Astrocyte of the cerebellum (primary cell): ENCODE data around the gene RBP2.

Experiments used
- DNase-seq: peaks from one replicate; pipeline ENCODE4 v3.0.0-alpha.2; 2011; ENCODE audit warnings: low read depth
- H3K4me3 ChIP-seq: 2 replicates; pipeline ENCODE4 v1.5.1; 2011; ENCODE audit warnings: mild to moderate bottlenecking, low read depth, low read length, moderate library complexity
- CTCF ChIP-seq: IDR thresholded peaks from 2 replicates; pipeline ENCODE4 v1.5.1; 2012; ENCODE audit warnings: low read length, low read depth, moderate library complexity, mild to moderate bottlenecking; ENCODE audit errors: missing control alignments
- in situ Hi-C: cut with HindIII; loops from 2 replicates; pipeline ENCODE4 v1.10.0; 2017; ENCODE audit warnings: low sequenced_read_pairs

Gene RBP2

GRCh38 chr3:139454346-139454745 is 22.0 kb downstream of the RBP2 start:
- in situ Hi-C loops = no loop called here
- TF ChIP-seq CTCF = no peak
- H3K4me3 ChIP-seq = no peak overlapping the region
- DNase-seq = no peak

DNA sequence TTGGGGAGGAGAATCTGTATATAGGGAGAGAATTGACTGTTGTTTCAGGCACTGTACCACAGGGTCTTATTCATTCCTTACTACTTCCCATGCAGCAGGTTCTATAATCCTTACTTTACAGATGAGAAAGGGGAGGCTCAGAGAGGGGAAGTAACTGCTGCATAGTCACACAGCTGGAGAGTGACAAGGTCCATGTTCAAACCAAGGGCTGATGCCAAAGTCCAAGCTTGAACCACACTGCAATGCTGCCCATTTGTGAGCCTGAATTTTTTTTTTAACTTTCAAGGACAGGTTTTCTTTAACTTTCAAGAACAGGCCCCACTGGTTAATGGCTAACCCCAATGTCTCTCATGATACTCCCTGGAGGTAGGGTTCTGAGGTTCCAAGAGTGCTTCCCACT is 26.2 kb downstream of the RBP2 start:
- H3K4me3 ChIP-seq = no peak overlapping the region
- DNase-seq = no peak
- in situ Hi-C loops = no loop called here
- TF ChIP-seq CTCF = no peak

- in situ Hi-C loops = no loop called here
- H3K4me3 ChIP-seq = no peak overlapping the region
- TF ChIP-seq CTCF = no peak
- no peak for DNase-seq
Observed at GRCh38 chr3:139449566-139449965, 26.8 kb downstream of the RBP2 start.

GRCh38 chr3:139448104-139448503 is 28.2 kb downstream of the RBP2 start:
- in situ Hi-C loops = no loop called here
- DNase-seq = no peak
- TF ChIP-seq CTCF = no peak

DNA sequence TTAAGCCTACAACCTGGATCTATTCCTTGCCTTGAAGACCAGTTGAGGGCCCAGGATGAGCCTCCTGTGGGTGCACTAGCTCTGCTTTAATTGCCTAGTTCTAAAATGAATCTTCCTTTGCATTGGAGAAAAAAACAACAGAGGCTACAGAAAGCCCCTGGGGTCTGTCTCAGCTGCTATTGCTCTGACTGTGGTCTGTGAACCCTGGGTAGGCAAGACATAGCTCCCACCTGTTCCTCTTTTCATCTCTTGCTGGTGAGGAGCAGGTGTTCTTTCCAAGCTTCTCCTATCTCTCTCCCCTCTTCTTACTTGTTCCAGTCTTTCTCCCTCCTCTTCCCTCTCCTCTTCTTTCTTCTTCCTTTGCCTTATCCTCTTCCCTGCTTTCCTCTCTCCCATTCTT is 28.8 kb downstream of the RBP2 start:
- in situ Hi-C loops = no loop called here
- H3K4me3 ChIP-seq = no peak overlapping the region
- DNase-seq = no peak
- TF ChIP-seq CTCF = no peak

More at GRCh38 chr3:139448104-139448503, 28.2 kb downstream of the RBP2 start:
- H3K4me3 ChIP-seq = no peak overlapping the region

GRCh38 chr3:139444446-139444845 is 31.9 kb downstream of the RBP2 start:
- in situ Hi-C loops = loop anchor here (5.0 kb wide), 1 partner anchor 88 kb away; no protein-coding TSS in a partner anchor
- no peak for DNase-seq
- H3K4me3 ChIP-seq = no peak overlapping the region
- TF ChIP-seq CTCF = no peak

- DNase-seq = no peak
- TF ChIP-seq CTCF = no peak
- in situ Hi-C loops = loop anchor here (5.0 kb wide), 1 partner anchor 89 kb away; no protein-coding TSS in a partner anchor
- H3K4me3 ChIP-seq = no peak overlapping the region
Observed at GRCh38 chr3:139443186-139443585, 33.1 kb downstream of the RBP2 start.
